ENCODE measurements around the gene TNN.

DNA sequence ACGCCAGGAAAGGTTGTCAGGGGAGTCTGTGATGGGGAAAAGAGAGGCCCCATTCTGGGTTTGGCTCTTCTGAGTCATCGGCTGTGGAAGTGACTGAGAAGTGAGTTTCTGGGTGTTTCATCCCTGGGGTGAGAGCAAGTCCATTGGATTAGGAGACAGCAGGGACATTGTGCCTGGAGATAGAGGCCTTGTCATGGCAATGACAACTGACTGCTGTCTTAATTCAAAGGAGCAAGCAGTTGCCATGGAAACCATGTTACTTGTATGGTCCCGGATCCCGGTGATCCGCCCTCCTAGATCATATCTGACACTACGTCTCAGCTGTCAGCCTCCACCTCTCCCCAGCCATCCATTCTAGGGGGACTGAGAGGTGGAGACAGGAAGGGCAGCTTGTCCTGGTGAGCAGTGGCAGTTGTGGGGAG, 90.5 kb downstream of the TNN start:
- TF ChIP-seq, protein P1, sequence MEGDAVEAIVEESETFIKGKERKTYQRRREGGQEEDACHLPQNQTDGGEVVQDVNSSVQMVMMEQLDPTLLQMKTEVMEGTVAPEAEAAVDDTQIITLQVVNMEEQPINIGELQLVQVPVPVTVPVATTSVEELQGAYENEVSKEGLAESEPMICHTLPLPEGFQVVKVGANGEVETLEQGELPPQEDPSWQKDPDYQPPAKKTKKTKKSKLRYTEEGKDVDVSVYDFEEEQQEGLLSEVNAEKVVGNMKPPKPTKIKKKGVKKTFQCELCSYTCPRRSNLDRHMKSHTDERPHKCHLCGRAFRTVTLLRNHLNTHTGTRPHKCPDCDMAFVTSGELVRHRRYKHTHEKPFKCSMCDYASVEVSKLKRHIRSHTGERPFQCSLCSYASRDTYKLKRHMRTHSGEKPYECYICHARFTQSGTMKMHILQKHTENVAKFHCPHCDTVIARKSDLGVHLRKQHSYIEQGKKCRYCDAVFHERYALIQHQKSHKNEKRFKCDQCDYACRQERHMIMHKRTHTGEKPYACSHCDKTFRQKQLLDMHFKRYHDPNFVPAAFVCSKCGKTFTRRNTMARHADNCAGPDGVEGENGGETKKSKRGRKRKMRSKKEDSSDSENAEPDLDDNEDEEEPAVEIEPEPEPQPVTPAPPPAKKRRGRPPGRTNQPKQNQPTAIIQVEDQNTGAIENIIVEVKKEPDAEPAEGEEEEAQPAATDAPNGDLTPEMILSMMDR (conservative IDR thresholded peaks at IDR 0.05; ENCODE audit: low read depth, low read length): no peak
- TF ChIP-seq EZH2 (IDR thresholded peaks at IDR 0.05; ENCODE audit: borderline replicate concordance, low read depth, low read length, poor library complexity, severe bottlenecking): no peak

Data from A673 (cell line).